ENCODE results near the gene SHOX. TPM values are rescaled to one million over a fixed set of nuclear protein-coding genes. Genes with fewer than 3 reads are reported as not detected.
"Not testable (repeated sequence)": the region's sequence is repeated elsewhere in the genome, so short reads cannot be mapped to it uniquely, and the experiment has no call there.

Gene SHOX
- total RNA-seq, 2 donors from 2014 or later = 0.21 TPM; not detected in 1

DNA sequence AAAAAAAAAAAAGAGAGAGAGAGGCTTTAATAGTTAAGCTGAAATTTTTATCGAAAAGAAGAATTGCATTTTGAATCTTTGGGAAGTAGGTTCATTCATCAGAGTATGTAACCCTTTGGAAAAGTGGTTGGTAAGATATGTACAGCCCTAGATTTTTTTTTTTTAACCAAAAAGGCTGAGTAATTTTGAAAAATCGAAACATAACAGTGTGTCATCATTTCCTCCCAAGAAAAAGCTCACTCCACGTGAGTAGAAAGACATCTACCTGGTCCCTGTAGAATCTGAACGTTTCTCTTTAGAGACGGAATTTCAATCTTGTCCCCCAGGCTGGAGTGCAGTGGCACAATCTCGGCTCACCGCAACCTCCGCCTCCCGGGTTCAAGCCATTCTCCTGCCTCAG lies 16.2 kb downstream of the SHOX start:
- DNase-seq (ENCODE audit: low spot score) (no peak), ATAC-seq (ENCODE audit: insufficient number of reproducible peaks, low FRiP score, low read depth) (no peak)
- Histone ChIP-seq H3K27ac (no peak overlapping the region), H3K9me3 (no peaks in the 10 kb centered on the region), H3K27me3 (replicated peaks; ENCODE audit: insufficient read depth) (no peaks in the 10 kb centered on the region), H3K4me3 (no peak overlapping the region), H3K4me1 (ENCODE audit: control insufficient read depth in 1 of 2, low read depth in 2 of 2) (no peaks in the 10 kb centered on the region), H3K36me3 (no peaks in the 10 kb centered on the region)
- TF ChIP-seq, protein P1, sequence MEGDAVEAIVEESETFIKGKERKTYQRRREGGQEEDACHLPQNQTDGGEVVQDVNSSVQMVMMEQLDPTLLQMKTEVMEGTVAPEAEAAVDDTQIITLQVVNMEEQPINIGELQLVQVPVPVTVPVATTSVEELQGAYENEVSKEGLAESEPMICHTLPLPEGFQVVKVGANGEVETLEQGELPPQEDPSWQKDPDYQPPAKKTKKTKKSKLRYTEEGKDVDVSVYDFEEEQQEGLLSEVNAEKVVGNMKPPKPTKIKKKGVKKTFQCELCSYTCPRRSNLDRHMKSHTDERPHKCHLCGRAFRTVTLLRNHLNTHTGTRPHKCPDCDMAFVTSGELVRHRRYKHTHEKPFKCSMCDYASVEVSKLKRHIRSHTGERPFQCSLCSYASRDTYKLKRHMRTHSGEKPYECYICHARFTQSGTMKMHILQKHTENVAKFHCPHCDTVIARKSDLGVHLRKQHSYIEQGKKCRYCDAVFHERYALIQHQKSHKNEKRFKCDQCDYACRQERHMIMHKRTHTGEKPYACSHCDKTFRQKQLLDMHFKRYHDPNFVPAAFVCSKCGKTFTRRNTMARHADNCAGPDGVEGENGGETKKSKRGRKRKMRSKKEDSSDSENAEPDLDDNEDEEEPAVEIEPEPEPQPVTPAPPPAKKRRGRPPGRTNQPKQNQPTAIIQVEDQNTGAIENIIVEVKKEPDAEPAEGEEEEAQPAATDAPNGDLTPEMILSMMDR (IDR thresholded peaks at IDR 0.05) = no peak

DNA sequence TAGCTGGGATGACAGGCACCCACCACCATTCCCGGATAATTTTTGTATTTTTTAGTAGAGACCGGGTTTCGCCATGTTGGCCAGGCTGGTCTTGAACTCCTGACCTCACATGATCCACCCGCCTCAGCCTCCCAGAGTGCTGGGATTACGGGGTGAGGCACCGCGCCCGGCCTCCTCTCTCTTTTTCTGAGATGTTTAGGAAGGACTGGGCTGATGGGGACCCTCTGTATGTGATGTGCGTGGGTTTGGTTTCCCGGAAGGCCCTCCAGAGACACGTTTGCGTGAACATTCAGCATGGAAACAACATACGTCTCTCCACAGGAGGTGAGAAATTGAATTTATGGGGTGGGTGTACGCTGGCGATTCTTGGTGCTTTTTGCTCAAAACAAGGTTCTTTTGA lies 18.6 kb downstream of the SHOX start:
- Histone ChIP-seq H3K27ac (no peak overlapping the region), H3K36me3 (no peaks in the 10 kb centered on the region), H3K9me3 (no peaks in the 10 kb centered on the region), H3K27me3 (replicated peaks; ENCODE audit: insufficient read depth) (no peaks in the 10 kb centered on the region), H3K4me1 (ENCODE audit: control insufficient read depth in 1 of 2, low read depth in 2 of 2) (no peaks in the 10 kb centered on the region), H3K4me3 (no peak overlapping the region)
- TF ChIP-seq, protein P1 (IDR thresholded peaks at IDR 0.05) = no peak
- no peak for ATAC-seq (ENCODE audit: insufficient number of reproducible peaks, low FRiP score, low read depth)
- no peak for DNase-seq (ENCODE audit: low spot score)

DNA sequence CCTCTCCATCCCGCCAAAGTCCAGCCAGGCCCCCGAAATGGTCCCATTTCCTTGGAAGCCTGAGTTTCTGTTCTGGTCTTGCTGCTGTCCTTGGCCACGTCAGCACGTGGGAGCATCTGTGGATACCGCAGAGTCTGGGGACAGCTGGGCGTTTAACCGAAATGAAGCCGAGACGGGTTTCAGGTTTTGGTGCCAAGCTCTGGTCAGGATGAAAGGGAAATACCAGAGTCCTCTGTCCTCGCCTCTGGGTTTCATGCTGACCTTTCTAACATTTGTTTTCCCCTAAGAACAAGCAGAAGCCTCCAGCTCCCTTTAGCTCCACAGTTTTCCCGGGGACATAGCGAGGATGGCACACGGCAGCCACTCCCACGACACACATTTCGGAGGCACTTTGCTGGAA lies 19.7 kb downstream of the SHOX start:
- Histone ChIP-seq H3K4me3 (no peak overlapping the region), H3K9me3 (no peaks in the 10 kb centered on the region), H3K36me3 (no peaks in the 10 kb centered on the region), H3K4me1 (ENCODE audit: control insufficient read depth in 1 of 2, low read depth in 2 of 2) (no peaks in the 10 kb centered on the region), H3K27ac (no peak overlapping the region), H3K27me3 (replicated peaks; ENCODE audit: insufficient read depth) (no peaks in the 10 kb centered on the region)
- DNase-seq (ENCODE audit: low spot score) (no peak), ATAC-seq (ENCODE audit: insufficient number of reproducible peaks, low FRiP score, low read depth) (no peak)
- TF ChIP-seq, protein P1 (IDR thresholded peaks at IDR 0.05) = no peak

DNA sequence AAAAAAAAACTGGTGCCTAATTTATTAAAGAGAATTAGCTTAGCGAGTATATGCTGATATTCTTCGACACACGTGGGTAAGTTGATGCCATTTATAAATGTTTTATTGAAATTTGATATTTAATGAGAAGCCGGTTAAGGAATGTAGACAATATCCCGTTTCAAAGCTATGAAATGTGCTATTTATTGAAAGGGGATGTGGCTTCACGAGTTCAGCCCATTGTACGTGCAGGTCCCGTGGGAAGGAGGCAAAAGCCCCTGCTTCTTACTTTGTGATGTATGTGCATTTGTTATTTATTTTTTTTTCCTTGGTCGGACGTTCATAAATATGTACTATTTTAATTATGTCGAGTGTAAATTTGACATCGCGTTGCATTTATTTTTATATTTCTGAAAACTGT lies 20.2 kb downstream of the SHOX start:
- ATAC-seq (ENCODE audit: insufficient number of reproducible peaks, low FRiP score, low read depth) (no peak), DNase-seq (ENCODE audit: low spot score) (no peak)
- no peaks in the 10 kb centered on the region for H3K36me3 ChIP-seq
- no peak overlapping the region for H3K4me3 ChIP-seq
- H3K9me3 ChIP-seq = no peaks in the 10 kb centered on the region
- no peaks in the 10 kb centered on the region for H3K4me1 ChIP-seq (ENCODE audit: control insufficient read depth in 1 of 2, low read depth in 2 of 2)
- no peak overlapping the region for H3K27ac ChIP-seq
- H3K27me3 ChIP-seq (replicated peaks; ENCODE audit: insufficient read depth) = no peaks in the 10 kb centered on the region
- TF ChIP-seq, protein P1 (IDR thresholded peaks at IDR 0.05) = no peak

DNA sequence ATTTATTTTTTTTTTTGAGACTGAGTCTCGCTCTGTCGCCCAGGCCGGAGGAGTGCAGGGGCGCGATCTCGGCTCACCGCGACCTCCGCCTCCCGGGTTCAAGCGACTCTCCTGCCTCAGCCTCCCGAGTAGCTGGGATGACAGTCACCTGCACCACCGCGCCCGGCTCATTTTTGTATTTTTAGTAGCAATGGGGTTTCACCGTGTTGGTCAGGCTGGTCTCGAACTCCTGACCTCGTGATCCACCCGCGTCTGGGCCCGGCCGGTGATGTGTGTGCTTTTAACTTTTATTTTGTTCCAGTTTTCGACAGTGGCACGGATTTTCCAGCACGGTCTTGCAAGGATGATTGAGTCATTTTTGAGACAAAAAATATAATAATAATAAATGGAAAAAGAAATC lies 21.3 kb downstream of the SHOX start:
- H3K27me3 ChIP-seq (replicated peaks; ENCODE audit: insufficient read depth); H3K36me3 ChIP-seq; DNase-seq (ENCODE audit: low spot score); H3K4me1 ChIP-seq (ENCODE audit: control insufficient read depth in 1 of 2, low read depth in 2 of 2); ATAC-seq (ENCODE audit: insufficient number of reproducible peaks, low FRiP score, low read depth); H3K27ac ChIP-seq; H3K4me3 ChIP-seq; H3K9me3 ChIP-seq: not testable (repeated sequence)

DNA sequence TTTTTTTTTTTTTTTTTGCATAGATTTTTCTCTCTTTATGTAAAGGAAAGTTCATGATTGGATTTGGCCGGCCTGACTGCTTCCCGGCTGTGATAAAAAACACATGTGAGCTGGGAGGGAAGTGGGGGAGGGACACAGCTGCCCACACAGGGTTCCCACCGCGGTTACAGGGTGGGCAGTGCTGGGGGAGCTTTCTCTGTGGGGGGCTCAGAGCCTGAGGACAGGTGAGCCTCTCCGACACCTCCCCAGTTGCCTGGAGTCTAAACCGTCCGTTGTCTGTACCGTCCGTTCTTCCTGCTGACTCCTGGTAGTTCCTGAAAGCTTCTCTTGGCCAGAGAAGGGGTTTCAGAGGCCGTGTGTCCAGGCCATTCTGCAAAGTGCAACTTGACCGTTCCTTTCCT lies 21.8 kb downstream of the SHOX start:
- Histone ChIP-seq H3K4me3 (no peak overlapping the region), H3K27ac (no peak overlapping the region), H3K27me3 (replicated peaks; ENCODE audit: insufficient read depth) (no peaks in the 10 kb centered on the region), H3K36me3 (no peaks in the 10 kb centered on the region), H3K9me3 (no peaks in the 10 kb centered on the region), H3K4me1 (ENCODE audit: control insufficient read depth in 1 of 2, low read depth in 2 of 2) (no peaks in the 10 kb centered on the region)
- DNase-seq (ENCODE audit: low spot score) (no peak), ATAC-seq (ENCODE audit: insufficient number of reproducible peaks, low FRiP score, low read depth) (no peak)
- TF ChIP-seq, protein P1 (IDR thresholded peaks at IDR 0.05) = no peak
